ENCODE data around the gene PTPRK. TPM values are rescaled to one million over a fixed set of nuclear protein-coding genes. Genes with fewer than 3 reads are reported as not detected.

The PTPRK gene
- total RNA-seq, 2 donors from 2014 or later, result 60.6 to 121 TPM

DNA sequence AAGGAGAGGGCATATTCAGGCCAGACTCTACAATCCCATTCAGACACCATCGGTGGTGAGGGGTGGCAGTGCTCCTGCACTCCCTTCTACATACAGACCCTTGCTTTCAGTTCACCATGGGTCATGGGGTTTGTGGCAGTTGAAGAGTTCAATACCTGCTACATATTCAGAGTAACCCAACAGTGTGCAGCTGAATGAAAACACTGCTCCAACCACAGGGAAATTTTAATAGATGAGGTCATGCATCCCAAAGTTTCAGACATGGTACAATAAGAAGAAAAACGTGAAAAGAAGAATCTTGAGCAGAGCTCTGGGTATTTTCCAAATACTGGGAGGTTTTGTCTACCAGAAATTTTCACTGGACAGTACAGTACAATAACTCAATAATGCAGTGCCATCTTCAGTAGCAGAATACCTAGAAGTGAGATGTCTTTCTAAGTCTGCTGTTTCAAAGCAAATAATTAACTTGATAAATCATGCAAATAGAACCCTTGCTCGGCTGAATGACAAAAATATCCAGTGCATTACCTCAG is 162.1 kb downstream of the PTPRK start:
- H3K36me3 ChIP-seq (replicated peaks in 1 of 2; ENCODE audit: insufficient read depth in 1 of 2, low read depth in 2 of 2), result no peaks in the 10 kb centered on the region
- intact Hi-C loops (cut with DNase I), result no loop called here
- H3K4me3 ChIP-seq, result no peak overlapping the region
- no peaks in the 10 kb centered on the region for H3K9me3 ChIP-seq
- 36 to 37% methylated on average over 3 of the region's 3 CpGs for WGBS, 2 donors
- no peak for DNase-seq
- H3K27ac ChIP-seq, result no peak overlapping the region
- H3K4me1 ChIP-seq, result peaks cover 19% of the 10 kb centered on the region
- ATAC-seq, result no peak
- no peak for TF ChIP-seq POLR2A (IDR thresholded peaks at IDR 0.05)
- TF ChIP-seq, protein P1, sequence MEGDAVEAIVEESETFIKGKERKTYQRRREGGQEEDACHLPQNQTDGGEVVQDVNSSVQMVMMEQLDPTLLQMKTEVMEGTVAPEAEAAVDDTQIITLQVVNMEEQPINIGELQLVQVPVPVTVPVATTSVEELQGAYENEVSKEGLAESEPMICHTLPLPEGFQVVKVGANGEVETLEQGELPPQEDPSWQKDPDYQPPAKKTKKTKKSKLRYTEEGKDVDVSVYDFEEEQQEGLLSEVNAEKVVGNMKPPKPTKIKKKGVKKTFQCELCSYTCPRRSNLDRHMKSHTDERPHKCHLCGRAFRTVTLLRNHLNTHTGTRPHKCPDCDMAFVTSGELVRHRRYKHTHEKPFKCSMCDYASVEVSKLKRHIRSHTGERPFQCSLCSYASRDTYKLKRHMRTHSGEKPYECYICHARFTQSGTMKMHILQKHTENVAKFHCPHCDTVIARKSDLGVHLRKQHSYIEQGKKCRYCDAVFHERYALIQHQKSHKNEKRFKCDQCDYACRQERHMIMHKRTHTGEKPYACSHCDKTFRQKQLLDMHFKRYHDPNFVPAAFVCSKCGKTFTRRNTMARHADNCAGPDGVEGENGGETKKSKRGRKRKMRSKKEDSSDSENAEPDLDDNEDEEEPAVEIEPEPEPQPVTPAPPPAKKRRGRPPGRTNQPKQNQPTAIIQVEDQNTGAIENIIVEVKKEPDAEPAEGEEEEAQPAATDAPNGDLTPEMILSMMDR (IDR thresholded peaks at IDR 0.05), result no peak
- H3K27me3 ChIP-seq, result no peaks in the 10 kb centered on the region

DNA sequence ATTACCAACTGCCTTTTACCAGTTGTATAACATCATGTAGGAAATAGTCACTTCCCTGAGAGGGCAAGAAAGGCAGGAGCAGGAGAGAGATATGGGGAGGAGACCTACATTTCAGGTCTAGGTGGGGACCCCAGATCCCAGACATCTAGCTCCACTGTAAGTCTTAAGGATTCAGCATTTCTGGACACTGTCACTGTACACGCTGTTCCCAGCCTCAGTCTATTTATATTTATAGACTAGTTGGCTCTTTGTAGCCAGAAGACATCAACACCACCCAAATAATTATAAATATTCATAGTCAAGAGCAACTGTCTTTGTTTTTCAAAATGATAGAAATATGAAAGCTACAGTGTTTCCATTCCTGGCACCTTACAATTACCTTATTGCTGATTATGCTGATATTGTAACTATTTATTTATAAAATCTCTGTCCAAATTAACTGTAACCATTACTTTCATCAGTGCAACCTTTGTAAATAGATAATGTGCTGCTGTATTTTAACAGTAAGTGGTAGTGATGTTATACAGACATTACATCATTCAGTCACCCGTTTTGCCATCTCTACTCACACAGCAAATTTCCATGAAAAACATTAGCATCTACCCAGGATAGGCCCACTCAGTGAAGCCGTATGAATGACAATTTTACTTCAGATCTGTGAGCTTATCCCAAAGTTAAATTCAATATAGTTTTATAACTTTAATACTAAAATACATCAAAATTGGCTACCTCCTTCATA is 162.8 kb downstream of the PTPRK start:
- intact Hi-C loops (cut with DNase I), result no loop called here
- no peak overlapping the region for H3K27ac ChIP-seq
- 86 to 90% methylated on average over 3 of the region's 3 CpGs for WGBS, 2 donors

DNA sequence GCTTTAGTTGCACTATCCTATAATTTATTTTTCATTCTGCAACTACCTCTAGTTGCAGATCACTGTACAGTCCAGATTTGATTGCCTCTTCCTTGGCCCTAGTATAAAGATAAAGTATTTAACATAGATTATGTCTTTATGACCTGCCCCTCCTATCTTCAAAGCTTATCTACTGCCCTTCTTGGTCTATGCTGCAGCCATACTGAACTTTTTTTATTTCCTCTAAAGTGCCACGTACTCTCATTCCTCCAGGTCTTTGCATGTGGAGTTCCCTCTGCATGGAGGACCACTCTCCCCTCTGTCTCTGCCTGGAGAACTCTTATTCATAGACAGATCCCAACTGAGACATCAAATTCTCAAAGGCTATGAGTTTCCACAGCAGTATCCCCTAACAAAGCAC is 168.0 kb downstream of the PTPRK start:
- ATAC-seq (no peak), DNase-seq (no peak)
- intact Hi-C loops (cut with DNase I), result no loop called here
- 77 to 81% methylated on average over 1 of the region's 1 CpG for WGBS, 2 donors
- no peak overlapping the region for H3K27ac ChIP-seq
- H3K36me3 ChIP-seq (replicated peaks in 1 of 2; ENCODE audit: insufficient read depth in 1 of 2, low read depth in 2 of 2), result no peaks in the 10 kb centered on the region
- peaks cover 39% of the 10 kb centered on the region for H3K4me1 ChIP-seq
- H3K9me3 ChIP-seq, result no peaks in the 10 kb centered on the region
- TF ChIP-seq, protein P1 (IDR thresholded peaks at IDR 0.05), result no peak
- TF ChIP-seq POLR2A (IDR thresholded peaks at IDR 0.05), result no peak
- no peak overlapping the region for H3K4me3 ChIP-seq
- no peaks in the 10 kb centered on the region for H3K27me3 ChIP-seq

More for the DNA sequence above, 162.8 kb downstream of the PTPRK start:
- H3K4me3 ChIP-seq, result no peak overlapping the region
- DNase-seq (no peak), ATAC-seq (no peak)
- TF ChIP-seq POLR2A (IDR thresholded peaks at IDR 0.05), result no peak
- TF ChIP-seq, protein P1 (IDR thresholded peaks at IDR 0.05), result no peak
- H3K36me3 ChIP-seq (replicated peaks in 1 of 2; ENCODE audit: insufficient read depth in 1 of 2, low read depth in 2 of 2), result no peaks in the 10 kb centered on the region
- no peaks in the 10 kb centered on the region for H3K9me3 ChIP-seq
- H3K4me1 ChIP-seq, result peaks cover 14% of the 10 kb centered on the region
- H3K27me3 ChIP-seq, result no peaks in the 10 kb centered on the region

DNA sequence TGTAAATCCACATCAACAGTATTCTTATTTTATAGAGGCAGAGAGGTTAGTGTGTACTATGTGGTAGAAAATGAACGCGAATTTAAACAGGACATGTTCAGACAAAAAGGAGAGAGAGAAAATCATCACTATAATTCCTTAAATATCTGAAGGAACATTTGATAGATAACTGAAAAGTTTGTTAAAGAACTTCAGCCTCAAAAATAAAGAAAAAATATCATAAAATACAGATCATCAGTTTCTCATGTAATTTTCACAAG is 169.2 kb downstream of the PTPRK start:
- no peak for DNase-seq
- intact Hi-C loops (cut with DNase I), result no loop called here
- 33 to 48% methylated on average over 2 of the region's 2 CpGs for WGBS, 2 donors
- H3K27me3 ChIP-seq, result no peaks in the 10 kb centered on the region
- no peak overlapping the region for H3K4me3 ChIP-seq
- no peak overlapping the region for H3K27ac ChIP-seq
- no peak for ATAC-seq
- H3K36me3 ChIP-seq (replicated peaks in 1 of 2; ENCODE audit: insufficient read depth in 1 of 2, low read depth in 2 of 2), result no peaks in the 10 kb centered on the region
- H3K9me3 ChIP-seq, result no peaks in the 10 kb centered on the region
- TF ChIP-seq, protein P1 (IDR thresholded peaks at IDR 0.05), result no peak
- TF ChIP-seq POLR2A (IDR thresholded peaks at IDR 0.05), result no peak
- peaks cover 39% of the 10 kb centered on the region for H3K4me1 ChIP-seq
